PFSK-1 (cell line): ENCODE data around the gene SEC24D.

Experiments
- FOXP2 ChIP-seq: optimal IDR thresholded peaks from 2 replicates; pipeline ENCODE3; 2011; ENCODE audit warnings: borderline replicate concordance, control low read depth, inconsistent platforms; ENCODE audit not compliant: insufficient read depth; ENCODE audit errors: extremely low read length, extremely low read depth
- POLR2AphosphoS5 ChIP-seq: IDR thresholded peaks from 2 replicates; pipeline ENCODE4 v1.6.1; 2012; ENCODE audit warnings: low read depth, mild to moderate bottlenecking, control low read depth, low read length, moderate library complexity
- SIN3A ChIP-seq: IDR thresholded peaks from 2 replicates; pipeline ENCODE4 v1.6.1; 2012; ENCODE audit warnings: mild to moderate bottlenecking, low read length, moderate library complexity, borderline replicate concordance; ENCODE audit not compliant: insufficient read depth
- TAF1 ChIP-seq: IDR thresholded peaks from 2 replicates; pipeline ENCODE4 v1.6.1; 2012; ENCODE audit warnings: low read length, control low read depth, borderline replicate concordance; ENCODE audit not compliant: insufficient read depth
- TF ChIP-seq, protein P1 (sequence below), 2 experiments: IDR thresholded peaks; 2 replicates each; pipeline versions ENCODE4 v1.6.1 to v1.8.0; 2011 to 2012; ENCODE audit warnings: low read depth in 2 of 2, low read length in 2 of 2, control low read depth in 1 of 2, inconsistent platforms in 1 of 2, mild to moderate bottlenecking in 1 of 2, moderate library complexity in 1 of 2; ENCODE audit not compliant: insufficient read depth in 1 of 2

The SEC24D gene

GRCh38 chr4:118849867-118850487, 14.1 kb upstream of the SEC24D start:
- TF ChIP-seq FOXP2 = no peak
- no peak for TF ChIP-seq TAF1

- TF ChIP-seq FOXP2 (no peak), TAF1 (no peak), SIN3A (no peak), POLR2AphosphoS5 (no peak)
- TF ChIP-seq, protein P1, sequence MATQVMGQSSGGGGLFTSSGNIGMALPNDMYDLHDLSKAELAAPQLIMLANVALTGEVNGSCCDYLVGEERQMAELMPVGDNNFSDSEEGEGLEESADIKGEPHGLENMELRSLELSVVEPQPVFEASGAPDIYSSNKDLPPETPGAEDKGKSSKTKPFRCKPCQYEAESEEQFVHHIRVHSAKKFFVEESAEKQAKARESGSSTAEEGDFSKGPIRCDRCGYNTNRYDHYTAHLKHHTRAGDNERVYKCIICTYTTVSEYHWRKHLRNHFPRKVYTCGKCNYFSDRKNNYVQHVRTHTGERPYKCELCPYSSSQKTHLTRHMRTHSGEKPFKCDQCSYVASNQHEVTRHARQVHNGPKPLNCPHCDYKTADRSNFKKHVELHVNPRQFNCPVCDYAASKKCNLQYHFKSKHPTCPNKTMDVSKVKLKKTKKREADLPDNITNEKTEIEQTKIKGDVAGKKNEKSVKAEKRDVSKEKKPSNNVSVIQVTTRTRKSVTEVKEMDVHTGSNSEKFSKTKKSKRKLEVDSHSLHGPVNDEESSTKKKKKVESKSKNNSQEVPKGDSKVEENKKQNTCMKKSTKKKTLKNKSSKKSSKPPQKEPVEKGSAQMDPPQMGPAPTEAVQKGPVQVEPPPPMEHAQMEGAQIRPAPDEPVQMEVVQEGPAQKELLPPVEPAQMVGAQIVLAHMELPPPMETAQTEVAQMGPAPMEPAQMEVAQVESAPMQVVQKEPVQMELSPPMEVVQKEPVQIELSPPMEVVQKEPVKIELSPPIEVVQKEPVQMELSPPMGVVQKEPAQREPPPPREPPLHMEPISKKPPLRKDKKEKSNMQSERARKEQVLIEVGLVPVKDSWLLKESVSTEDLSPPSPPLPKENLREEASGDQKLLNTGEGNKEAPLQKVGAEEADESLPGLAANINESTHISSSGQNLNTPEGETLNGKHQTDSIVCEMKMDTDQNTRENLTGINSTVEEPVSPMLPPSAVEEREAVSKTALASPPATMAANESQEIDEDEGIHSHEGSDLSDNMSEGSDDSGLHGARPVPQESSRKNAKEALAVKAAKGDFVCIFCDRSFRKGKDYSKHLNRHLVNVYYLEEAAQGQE (IDR thresholded peaks at IDR 0.05; ENCODE audit: insufficient read depth in 1 of 2, low read depth in 2 of 2, low read length in 2 of 2) = no peak
Measured at GRCh38 chr4:118848901-118849300, 13.0 kb upstream of the SEC24D start.

- no peak for TF ChIP-seq POLR2AphosphoS5
- no peak for TF ChIP-seq FOXP2
- TF ChIP-seq, protein P1 (IDR thresholded peaks at IDR 0.05; ENCODE audit: insufficient read depth in 1 of 2, low read depth in 2 of 2, low read length in 2 of 2) = no peak
Measured at GRCh38 chr4:118848242-118848641, 12.3 kb upstream of the SEC24D start.

DNA sequence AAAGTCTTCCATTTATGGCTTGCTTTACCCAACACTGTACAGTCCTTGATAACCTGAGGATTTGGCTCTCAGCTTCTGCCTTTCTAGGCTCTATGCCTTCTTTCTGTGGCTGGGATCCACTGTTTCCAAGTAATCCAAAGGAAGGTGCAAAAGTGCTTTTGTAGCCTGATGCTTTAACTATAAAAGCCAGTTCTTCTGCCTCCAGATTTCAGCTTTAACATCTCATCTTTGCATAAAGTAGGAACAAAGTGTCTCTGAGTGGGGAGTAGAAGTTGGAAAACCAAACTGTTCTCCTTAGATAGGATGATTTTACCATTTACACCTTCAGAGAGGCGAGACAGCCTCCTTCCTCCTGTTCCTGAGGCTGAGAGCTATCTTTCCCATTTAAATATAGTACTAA, 11.1 kb upstream of the SEC24D start:
- no peak for TF ChIP-seq SIN3A
- TF ChIP-seq, protein P1 (IDR thresholded peaks at IDR 0.05; ENCODE audit: insufficient read depth in 1 of 2, low read depth in 2 of 2, low read length in 2 of 2) = no peak
- TF ChIP-seq TAF1 = no peak
- no peak for TF ChIP-seq POLR2AphosphoS5
- TF ChIP-seq FOXP2 = no peak

DNA sequence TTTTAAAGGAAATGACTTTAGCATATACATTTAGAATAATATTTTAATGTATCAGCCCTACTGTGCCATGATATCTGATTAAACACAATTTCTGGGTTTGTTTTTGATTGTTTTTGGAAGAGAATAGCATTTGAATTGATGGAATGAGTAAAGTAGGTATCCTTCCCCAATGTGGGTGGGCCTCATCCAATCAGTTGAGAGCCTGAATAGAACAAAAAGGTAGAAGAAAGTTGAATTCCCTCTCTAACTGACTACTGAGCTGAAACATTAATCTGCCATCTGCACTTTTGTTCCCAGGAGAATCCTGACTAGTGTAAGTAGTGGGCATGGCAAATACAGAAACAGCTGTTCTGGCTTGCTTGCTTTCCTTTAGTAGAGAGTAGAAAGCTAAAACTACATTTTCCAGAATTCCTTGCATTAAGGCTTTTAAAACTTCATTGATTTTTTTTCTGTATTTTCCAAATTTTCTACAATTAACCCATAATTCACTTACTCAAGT, 9.7 kb upstream of the SEC24D start:
- TF ChIP-seq TAF1 = no peak
- TF ChIP-seq SIN3A = no peak
- no peak for TF ChIP-seq FOXP2
- TF ChIP-seq, protein P1 (IDR thresholded peaks at IDR 0.05; ENCODE audit: insufficient read depth in 1 of 2, low read depth in 2 of 2, low read length in 2 of 2) = no peak
- no peak for TF ChIP-seq POLR2AphosphoS5
